Regular cardiac myocyte (primary cell): Measurements from ENCODE around the gene OR10G2. TPM values are rescaled to one million over a fixed set of nuclear protein-coding genes. Genes with fewer than 3 reads are reported as not detected.

Source experiments
- total RNA-seq: library from RNA; depleted of rRNA; stranded (reverse); fragments of >200 nt; gene quantifications from 2 replicates; pipeline ENCODE4 v1.2.3, GENCODE V29; 2014

The OR10G2 gene
- not detected in 2 replicates for total RNA-seq

DNA sequence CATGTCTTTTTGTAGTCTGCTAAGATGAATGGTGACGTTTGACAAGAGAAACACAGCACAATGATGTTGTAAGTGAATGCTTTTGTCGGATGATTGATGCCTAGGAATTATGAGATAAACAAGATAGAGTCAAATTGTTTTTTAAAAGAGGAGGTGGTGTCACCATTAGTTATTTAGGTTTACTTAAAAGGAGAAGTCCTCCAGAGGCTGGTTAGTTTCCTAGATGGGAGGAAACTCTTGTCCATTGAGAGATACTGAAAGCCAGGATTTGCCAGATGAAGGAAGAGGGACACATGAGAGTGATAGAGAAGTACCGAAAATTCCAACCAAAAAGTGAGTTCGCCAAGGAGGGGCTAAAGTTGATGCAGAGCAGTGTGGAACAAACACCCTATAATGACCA, at the start of gene OR10G2:
TSS of gene OR10G2 (minus strand) at position 101 of the 400 bp plus-strand sequence. CDS start at position 3, 98 bp downstream.

DNA sequence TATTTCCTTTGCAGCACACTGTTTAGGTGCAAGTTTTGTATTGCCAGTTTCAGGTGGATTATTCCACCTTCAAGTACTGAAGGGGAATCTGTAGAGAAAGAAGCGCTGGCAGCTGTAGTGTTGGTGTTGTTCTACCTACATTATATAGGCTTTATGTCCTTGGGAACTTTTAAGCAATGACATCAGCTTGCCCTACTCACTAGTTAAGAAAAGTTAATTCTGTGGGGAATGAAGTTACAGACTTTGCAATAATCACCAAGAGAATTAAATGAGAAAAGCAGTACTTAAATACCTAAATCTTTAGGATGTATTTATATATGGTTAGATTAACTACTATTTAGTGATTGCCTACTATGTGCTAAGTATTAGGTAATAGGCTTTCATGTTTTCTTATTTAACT, 39.0 kb upstream of the OR10G2 start, which contains the start of gene OR4E1:
TSS of gene OR4E1 (minus strand) at position 101 of the 400 bp plus-strand sequence. CDS start 2,883 bp downstream, outside the sequence.

GRCh38 chr14:21653331-21653885, 18.7 kb upstream of the OR10G2 start, which contains the start of gene OR4E2:
TSS of gene OR4E2 (plus strand) at chr14:21653835. CDS start at chr14:21665083, 11,248 bp downstream.

Other genes starting within 250 kb of the OR10G2 start
- gene CHD8, start 178.8 kb downstream of the OR10G2 start, total RNA-seq, result 35.8 and 59.4 TPM in 2 replicates
- 26.8 and 29.0 TPM in 2 replicates for gene RAB2B, start 158.0 kb downstream of the OR10G2 start, total RNA-seq
- 18.9 and 32.6 TPM in 2 replicates for gene TOX4, start 157.7 kb downstream of the OR10G2 start, total RNA-seq
- 79.0 and 108 TPM in 2 replicates for gene METTL3, start 123.6 kb downstream of the OR10G2 start, total RNA-seq
- gene SALL2, start 108.6 kb downstream of the OR10G2 start, total RNA-seq, result 1.2 and 1.7 TPM in 2 replicates
- gene OR10G3, start 54.9 kb downstream of the OR10G2 start, total RNA-seq, result not detected in 2 replicates
- not detected in 2 replicates for gene OR4E2, start 18.9 kb upstream of the OR10G2 start, total RNA-seq
- not detected in 2 replicates for gene OR4E1, start 38.9 kb upstream of the OR10G2 start, total RNA-seq